WI38 (cell line): ENCODE data around the gene PARP14.
A peak's percentile ranks its signal among the peaks of the same experiment; 100 is the strongest.

Source experiments
- H3K4me3 ChIP-seq: 2 replicates; pipeline ENCODE4 v1.5.1; 2011; ENCODE audit warnings: low read depth, mild to moderate bottlenecking, control low read depth, low read length
- TF ChIP-seq, protein P1 (sequence below): IDR thresholded peaks from 2 replicates; pipeline ENCODE4 v1.5.1; 2012; ENCODE audit warnings: low read depth, mild to moderate bottlenecking, control low read depth, low read length

The PARP14 gene, protein sequence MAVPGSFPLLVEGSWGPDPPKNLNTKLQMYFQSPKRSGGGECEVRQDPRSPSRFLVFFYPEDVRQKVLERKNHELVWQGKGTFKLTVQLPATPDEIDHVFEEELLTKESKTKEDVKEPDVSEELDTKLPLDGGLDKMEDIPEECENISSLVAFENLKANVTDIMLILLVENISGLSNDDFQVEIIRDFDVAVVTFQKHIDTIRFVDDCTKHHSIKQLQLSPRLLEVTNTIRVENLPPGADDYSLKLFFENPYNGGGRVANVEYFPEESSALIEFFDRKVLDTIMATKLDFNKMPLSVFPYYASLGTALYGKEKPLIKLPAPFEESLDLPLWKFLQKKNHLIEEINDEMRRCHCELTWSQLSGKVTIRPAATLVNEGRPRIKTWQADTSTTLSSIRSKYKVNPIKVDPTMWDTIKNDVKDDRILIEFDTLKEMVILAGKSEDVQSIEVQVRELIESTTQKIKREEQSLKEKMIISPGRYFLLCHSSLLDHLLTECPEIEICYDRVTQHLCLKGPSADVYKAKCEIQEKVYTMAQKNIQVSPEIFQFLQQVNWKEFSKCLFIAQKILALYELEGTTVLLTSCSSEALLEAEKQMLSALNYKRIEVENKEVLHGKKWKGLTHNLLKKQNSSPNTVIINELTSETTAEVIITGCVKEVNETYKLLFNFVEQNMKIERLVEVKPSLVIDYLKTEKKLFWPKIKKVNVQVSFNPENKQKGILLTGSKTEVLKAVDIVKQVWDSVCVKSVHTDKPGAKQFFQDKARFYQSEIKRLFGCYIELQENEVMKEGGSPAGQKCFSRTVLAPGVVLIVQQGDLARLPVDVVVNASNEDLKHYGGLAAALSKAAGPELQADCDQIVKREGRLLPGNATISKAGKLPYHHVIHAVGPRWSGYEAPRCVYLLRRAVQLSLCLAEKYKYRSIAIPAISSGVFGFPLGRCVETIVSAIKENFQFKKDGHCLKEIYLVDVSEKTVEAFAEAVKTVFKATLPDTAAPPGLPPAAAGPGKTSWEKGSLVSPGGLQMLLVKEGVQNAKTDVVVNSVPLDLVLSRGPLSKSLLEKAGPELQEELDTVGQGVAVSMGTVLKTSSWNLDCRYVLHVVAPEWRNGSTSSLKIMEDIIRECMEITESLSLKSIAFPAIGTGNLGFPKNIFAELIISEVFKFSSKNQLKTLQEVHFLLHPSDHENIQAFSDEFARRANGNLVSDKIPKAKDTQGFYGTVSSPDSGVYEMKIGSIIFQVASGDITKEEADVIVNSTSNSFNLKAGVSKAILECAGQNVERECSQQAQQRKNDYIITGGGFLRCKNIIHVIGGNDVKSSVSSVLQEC (N-terminal part only)

DNA sequence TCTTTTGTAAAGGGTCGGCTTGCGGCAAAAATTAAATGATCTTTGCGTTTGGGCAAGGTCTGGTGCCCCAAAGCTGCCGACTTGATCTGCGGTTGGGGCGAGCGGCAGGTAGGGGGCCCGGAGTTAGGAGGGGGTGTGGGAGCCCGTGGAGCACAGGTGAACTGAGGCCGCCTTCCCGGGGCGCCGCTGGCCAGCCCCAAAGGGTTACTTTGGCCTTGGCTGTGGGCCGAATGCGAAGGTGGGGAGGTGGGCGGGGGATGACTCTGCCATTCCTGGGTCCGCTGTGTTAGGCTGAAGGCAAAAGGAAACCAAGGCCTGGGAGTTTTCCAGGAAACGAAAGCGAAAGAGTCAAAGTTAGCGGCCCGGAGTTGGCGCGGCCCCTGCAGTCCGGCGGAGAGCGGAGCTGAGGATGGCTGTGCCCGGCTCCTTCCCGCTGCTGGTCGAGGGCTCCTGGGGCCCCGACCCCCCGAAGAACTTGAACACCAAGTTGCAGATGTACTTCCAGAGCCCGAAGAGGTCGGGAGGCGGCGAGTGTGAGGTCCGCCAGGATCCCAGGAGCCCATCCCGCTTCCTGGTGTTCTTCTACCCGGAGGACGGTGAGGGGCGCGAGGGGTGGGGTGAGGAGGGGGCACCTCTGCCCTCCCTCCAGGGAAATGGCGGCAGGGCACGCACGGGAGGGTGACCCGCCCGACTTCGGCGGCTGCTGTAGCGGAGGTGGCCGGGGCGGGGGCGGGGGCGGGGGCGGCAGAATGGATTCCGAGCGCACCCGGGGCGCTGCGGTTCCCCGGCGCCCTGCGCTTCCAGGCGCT lies at the start of gene PARP14:
PARP14 (plus strand) TSS at position 365 of the 809 bp plus-strand sequence; CDS start at position 410, 45 bp downstream.
- TF ChIP-seq, protein P1, sequence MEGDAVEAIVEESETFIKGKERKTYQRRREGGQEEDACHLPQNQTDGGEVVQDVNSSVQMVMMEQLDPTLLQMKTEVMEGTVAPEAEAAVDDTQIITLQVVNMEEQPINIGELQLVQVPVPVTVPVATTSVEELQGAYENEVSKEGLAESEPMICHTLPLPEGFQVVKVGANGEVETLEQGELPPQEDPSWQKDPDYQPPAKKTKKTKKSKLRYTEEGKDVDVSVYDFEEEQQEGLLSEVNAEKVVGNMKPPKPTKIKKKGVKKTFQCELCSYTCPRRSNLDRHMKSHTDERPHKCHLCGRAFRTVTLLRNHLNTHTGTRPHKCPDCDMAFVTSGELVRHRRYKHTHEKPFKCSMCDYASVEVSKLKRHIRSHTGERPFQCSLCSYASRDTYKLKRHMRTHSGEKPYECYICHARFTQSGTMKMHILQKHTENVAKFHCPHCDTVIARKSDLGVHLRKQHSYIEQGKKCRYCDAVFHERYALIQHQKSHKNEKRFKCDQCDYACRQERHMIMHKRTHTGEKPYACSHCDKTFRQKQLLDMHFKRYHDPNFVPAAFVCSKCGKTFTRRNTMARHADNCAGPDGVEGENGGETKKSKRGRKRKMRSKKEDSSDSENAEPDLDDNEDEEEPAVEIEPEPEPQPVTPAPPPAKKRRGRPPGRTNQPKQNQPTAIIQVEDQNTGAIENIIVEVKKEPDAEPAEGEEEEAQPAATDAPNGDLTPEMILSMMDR, result no peak
- peak within 1 kb of the TSS; percentile 82 for H3K4me3 ChIP-seq

DNA sequence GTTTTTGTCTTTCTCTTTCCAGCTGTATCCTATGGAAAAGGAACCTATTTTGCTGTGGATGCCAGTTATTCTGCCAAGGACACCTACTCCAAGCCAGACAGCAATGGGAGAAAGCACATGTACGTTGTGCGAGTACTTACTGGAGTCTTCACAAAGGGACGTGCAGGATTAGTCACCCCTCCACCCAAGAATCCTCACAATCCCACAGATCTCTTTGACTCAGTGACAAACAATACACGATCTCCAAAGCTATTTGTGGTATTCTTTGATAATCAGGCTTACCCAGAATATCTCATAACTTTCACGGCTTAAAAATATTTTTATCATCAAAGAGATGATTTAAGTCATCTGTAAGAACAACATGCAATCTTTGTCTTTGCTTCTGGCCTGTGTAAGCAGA lies 44.9 kb upstream of the PARP14 start:
- TF ChIP-seq, protein P1, result no peak
- H3K4me3 ChIP-seq, result no peak overlapping the region

DNA sequence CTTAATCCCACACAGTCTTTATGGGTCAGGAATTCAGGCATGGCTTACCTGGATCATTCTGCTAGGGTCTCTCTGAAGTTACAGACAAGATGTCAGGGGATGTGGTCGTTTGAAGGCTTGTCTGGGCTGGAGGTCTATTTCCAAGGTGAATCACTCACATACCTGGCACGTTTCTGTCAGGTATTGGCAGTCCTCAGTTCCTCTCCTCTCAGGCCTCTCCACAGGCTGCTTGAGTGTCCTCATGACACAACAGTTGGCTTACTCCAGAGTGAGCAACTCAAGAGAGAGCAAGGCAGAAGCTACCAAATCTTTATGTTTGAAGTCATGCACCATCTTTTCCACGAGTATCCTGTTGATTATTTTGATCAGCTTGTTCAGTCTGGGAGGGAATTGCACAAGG lies 43.9 kb upstream of the PARP14 start:
- TF ChIP-seq, protein P1, result no peak
- H3K4me3 ChIP-seq, result no peak overlapping the region

DNA sequence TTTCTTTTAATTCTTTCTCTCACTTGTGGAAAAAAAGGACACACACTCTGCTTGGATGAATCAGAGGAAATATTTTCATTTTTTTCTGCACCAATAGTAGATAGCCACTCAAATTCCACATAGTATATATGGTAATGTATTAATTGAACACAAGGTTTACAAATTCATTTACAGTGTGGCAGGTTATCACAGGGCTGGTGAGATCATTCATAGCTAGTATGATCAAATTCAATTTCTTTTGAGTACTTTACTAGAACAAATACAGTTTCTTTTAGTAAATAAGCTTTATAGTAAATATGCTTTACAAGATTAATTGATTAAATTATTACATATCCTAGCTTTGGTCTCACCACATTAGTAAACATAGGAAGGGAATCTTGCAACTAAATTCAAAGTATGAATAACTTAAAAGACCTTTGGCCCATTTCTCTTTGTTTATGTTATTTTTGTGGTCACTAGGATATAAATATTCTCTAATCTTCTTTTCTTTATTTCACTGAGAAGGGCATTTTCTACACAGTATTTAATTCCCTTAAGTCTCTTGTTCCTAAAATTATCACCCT lies 40.1 kb upstream of the PARP14 start:
- H3K4me3 ChIP-seq, result no peak overlapping the region
- TF ChIP-seq, protein P1, result no peak

DNA sequence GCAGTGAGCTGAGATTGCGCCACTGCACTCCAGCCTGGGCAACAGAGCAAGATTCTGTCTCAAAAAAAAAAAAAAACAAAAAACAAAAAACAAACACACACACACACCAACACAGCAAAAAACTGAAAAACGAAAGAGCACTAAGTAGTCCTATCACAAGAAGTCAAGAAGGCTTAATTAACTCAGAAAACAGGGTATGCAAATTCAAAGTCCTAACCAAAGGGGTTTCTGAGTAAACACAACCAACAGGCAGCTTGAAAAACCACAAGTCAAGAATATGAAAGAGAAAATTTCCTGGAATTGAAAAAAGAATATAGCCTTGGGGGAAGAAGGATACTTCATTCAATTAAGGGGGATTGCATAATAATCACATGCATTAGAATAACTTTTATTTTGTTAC lies 37.7 kb upstream of the PARP14 start:
- TF ChIP-seq, protein P1, result no peak
- no peak overlapping the region for H3K4me3 ChIP-seq
